GM12892 (cell line): ENCODE data around the gene NUDT1.

Experiments used
- POLR2A ChIP-seq: IDR thresholded peaks from 2 replicates; pipeline ENCODE4 v1.6.1; 2011; ENCODE audit warnings: low read depth, low read length, control low read depth
- POLR2AphosphoS5 ChIP-seq: IDR thresholded peaks from 2 replicates; pipeline ENCODE4 v1.6.1; 2011; ENCODE audit warnings: low read depth, low read length, control low read depth
- TAF1 ChIP-seq: IDR thresholded peaks from 2 replicates; pipeline ENCODE4 v1.6.1; 2011; ENCODE audit warnings: low read depth, mild to moderate bottlenecking, control low read depth, low read length, borderline replicate concordance

DNA sequence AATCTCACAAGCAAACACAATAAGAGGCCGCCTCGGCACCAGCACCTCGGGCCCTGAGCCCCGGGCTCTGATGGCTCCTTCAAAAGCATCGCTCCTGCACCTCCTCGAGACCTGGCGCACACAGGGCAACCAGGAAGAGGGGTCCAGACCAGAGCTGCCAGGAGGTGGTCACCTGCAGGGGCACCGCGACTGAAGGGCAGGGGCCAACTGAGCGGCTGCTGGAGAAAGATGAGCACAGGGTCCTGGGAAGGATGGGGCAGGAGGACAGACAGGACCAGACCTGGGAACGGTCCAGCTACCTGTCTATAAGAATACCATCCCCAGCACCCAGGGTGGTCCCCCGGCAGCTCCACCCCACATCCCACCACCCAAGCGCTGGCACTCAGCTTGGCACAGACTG lies 30.1 kb upstream of the NUDT1 start:
- TF ChIP-seq POLR2A, result no peak
- TF ChIP-seq TAF1, result no peak
- TF ChIP-seq POLR2AphosphoS5, result no peak
